HG02885 (cell line): ENCODE measurements around the gene KIF5C.

Source experiments
- ATAC-seq: cut with Tn5 transposase; IDR thresholded peaks from one replicate; pipeline ENCODE4 v1.9.1; 2021; ENCODE audit warnings: mild to moderate bottlenecking; ENCODE audit not compliant: unreplicated experiment, poor library complexity

Gene KIF5C

GRCh38 chr2:149006883-149007543 lies 132.0 kb downstream of the KIF5C start:
- no peak for ATAC-seq

DNA sequence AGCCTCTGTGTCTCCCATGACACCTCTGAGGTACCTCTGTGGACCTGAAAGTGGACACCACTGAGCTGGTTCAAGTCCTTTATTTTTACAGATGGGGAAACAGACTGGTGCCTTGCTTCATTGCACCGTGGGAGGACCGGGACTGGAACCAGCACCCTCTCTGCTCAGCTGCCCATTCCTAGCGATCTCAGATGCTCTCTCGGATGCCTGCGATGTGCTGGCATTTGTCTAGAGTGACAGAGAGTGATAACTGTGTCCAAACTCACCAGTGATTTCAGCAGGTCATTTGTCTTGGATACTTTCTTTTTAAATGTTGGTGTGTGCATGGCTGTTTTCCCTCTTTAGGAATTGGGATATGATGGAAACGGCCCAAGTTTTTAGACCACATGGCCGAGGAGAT lies 133.4 kb downstream of the KIF5C start:
- no peak for ATAC-seq

GRCh38 chr2:149009576-149010461 lies 134.8 kb downstream of the KIF5C start:
- no peak for ATAC-seq

DNA sequence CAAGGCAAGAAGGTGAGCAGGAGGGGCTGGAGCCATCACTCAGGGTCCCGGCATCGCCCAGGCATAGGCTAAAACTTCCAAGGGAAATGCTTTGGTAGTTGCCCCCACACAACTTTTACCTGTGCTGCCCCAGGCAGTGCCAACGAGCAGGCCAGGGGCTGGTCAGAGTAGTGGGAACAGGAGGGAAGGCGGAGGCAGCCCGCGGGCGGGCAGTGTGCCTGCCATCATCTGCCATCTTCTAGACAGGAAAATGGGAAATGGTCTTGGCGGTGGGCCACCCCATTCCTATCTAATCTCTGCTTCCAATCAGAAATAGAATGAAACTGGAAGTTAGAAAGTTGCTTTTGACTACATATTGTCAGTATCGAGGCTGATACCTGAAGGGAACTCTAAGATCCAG lies 137.5 kb downstream of the KIF5C start:
- ATAC-seq: no peak

GRCh38 chr2:149015501-149015900 lies 140.5 kb downstream of the KIF5C start:
- no peak for ATAC-seq

DNA sequence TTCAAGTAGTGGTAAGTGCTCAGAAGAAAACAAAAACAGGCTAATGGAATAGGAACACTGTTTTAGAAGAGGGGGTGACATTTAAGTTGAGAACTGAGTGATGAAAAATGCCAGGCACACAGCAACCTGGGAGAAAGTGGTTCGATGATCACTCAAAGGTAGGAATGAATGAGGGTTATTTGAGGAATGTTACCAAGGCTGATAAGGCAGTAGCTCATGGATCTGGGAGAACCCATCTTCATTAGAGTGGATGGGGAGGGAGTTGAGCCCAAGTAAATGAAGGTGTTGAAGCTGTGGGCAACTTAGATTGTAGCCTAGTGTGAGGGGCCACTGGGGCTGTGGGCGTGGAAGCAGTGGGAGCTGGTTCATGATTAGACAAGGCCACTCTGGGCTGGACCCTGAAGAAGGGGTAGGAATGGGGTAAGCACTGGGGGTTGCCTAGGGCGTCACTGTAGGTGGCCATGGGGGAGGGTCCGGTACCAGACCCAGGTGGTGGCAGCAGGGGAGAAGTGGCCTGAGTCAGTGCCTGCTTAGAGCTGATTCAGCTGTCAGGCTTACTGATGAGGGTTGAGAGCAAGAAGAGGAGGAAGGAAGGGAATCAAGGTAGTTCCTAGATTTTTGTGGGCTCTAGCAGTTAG lies 141.0 kb downstream of the KIF5C start:
- no peak for ATAC-seq

GRCh38 chr2:149017116-149017985 lies 142.3 kb downstream of the KIF5C start:
- peak; percentile 25 for ATAC-seq

DNA sequence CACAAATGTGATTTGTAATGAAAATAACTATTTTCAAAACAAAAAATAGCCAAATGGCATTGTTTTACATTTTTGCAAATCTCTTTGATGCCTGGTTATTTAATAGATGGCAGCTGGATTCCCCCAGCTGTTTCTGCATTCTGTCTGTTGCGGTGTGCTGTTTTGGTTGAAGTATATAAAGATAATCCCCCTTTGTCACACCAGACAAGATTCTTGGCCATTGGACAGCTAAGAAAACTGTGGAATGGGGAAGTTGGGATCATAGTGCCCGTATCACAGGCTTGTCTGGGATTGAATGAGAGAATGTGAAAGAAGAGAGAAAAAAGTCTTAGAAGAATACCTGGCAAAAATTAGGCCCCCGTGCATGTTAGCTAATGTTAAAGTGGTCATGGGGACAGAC lies 144.0 kb downstream of the KIF5C start:
- no peak for ATAC-seq

DNA sequence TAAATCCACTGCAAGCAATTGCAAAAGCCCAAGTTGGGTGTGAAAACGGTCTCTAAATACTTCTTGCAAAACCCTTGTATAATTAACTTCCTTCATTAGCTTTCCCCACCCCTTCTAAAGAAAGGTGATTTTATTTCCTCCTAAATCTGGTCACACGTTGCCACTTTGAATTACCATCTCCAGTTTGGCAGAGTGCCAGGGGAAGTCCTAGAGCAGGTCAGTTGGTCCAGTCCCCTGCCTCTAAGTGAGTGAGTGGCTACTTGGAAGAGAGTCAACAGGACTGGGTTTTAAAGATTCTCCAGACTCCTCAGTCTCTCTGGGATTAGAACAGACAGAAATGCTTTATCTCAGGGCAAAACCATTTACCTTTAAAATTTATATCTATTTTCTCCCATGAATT lies 144.7 kb downstream of the KIF5C start:
- ATAC-seq: no peak

GRCh38 chr2:149020432-149020851 lies 145.4 kb downstream of the KIF5C start:
- ATAC-seq: peak; percentile 39

- ATAC-seq: peak; percentile 66
Observed at GRCh38 chr2:149021271-149021719, 146.3 kb downstream of the KIF5C start.

DNA sequence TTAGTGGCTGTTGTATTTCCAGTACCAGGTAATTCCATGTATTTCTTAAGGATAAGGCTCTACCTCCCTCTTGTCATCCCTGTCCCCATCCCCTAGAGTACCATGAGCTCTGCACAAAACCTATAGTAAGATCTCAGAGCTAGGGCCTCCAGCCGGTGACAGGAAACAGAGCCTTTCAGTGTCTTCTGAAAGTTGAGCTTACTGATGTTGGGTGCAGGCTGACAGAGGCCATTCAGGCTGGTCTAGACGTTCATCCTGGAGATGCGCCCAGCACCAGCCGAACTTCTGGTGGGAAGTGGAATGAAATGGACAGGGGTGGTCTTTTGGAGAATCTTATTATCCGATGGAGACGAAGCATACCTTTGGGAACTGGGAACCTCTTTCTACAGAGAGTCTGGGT lies 146.7 kb downstream of the KIF5C start:
- ATAC-seq: peak; percentile 61

DNA sequence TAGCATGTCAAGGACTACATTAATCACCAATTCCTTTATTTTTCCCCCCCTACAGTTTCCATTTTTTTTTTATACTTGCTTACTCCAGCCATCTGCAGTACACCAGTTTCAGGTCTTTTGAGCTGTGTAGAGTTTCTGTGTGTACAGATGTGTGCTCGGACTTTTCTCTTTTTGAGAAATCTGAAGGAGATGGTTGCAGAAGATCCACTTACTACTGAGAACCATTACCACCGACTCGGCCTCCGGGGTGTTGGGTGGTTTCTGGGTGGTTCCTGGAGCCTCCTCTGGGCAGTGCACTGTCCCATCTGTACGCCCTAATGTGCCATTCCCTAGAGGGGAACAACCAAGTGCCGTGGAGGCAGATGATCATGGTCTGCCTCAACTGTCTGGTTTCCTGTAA lies 148.1 kb downstream of the KIF5C start:
- ATAC-seq: no peak

DNA sequence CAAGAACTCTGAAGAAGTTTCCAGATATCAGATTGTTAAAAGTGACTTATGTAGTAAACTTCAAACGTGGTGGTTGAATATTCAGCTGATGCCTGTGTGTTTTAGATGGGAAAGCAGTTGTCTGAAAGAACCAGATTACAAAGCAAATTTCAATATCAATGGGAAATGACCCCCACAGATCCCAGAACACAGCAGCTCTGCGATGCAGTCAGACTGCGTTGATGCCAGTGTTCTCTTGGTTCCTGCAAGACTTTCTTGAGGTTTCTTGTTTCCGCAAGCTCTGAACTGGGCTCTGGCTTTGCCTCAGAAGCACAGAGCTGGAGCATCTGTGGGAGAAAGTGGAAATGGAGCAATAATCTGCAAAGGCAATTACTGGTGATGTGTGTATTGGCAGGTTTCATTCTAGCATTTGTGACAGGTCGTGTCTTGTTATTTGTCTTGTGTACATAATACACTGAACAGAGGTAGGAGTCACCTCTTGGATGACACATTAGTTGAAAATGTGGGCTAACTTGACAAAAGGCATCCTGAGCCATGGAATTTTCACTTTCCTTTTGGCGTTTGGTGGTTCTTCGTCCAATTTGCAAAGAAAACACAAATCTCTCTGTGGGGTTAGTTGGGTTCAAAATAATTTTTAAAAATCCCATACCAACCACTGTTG lies 152.7 kb downstream of the KIF5C start:
- ATAC-seq: no peak

GRCh38 chr2:149028377-149028776 lies 153.3 kb downstream of the KIF5C start:
- no peak for ATAC-seq

- no peak for ATAC-seq
Observed at GRCh38 chr2:149028891-149029290, 153.9 kb downstream of the KIF5C start.

GRCh38 chr2:149029307-149029965 lies 154.4 kb downstream of the KIF5C start:
- ATAC-seq: no peak

GRCh38 chr2:149031396-149031795 lies 156.4 kb downstream of the KIF5C start:
- ATAC-seq: no peak

GRCh38 chr2:149033716-149034115 lies 158.7 kb downstream of the KIF5C start:
- no peak for ATAC-seq
